Tibial nerve (tissue), 4 donors: ENCODE results near the gene VCAN. TPM values are rescaled to one million over a fixed set of nuclear protein-coding genes. Genes with fewer than 3 reads are reported as not detected.
A peak's percentile ranks its signal among the peaks of the same experiment; 100 is the strongest.

Source experiments
- DNase-seq, 2 donors: peaks; one replicate each; pipeline ENCODE4 v3.0.0-alpha.2; 2019; ENCODE audit warnings: low spot score in 2 of 2
- H3K27ac ChIP-seq, 4 donors: fragments of 200-600 bp; sonication (generic) in 3 of 4; one replicate each; pipeline ENCODE4 v1.5.1; 2017 to 2019; ENCODE audit warnings: mild to moderate bottlenecking in 1 of 4
- H3K27me3 ChIP-seq, 2 donors: fragments of 200-600 bp; sonication (generic) in 1 of 2; one replicate each; pipeline versions ENCODE4 v1.5.1 to v1.6.0; 2017 to 2019
- H3K36me3 ChIP-seq, 3 donors: fragments of 200-600 bp; sonication (generic); one replicate each; pipeline ENCODE4 v1.5.1; 2018 to 2019
- H3K4me1 ChIP-seq, 4 donors: fragments of 200-600 bp; sonication (generic) in 3 of 4; one replicate each; pipeline ENCODE4 v1.5.1; 2017 to 2019
- H3K4me3 ChIP-seq, 4 donors: fragments of 200-600 bp; sonication (generic) in 3 of 4; one replicate each; pipeline ENCODE4 v1.5.1; 2017 to 2019; ENCODE audit warnings: mild to moderate bottlenecking in 1 of 4, moderate library complexity in 1 of 4
- H3K9me3 ChIP-seq, 4 donors: fragments of 200-600 bp; sonication (generic) in 3 of 4; one replicate each; pipeline ENCODE4 v1.5.1; 2017 to 2019
- EP300 ChIP-seq, 2 donors: sonication (generic); formaldehyde crosslinking; IDR thresholded peaks; one replicate each; pipeline ENCODE4 v1.6.1; 2017; ENCODE audit warnings: antibody characterized with exemption in 2 of 2, mild to moderate bottlenecking in 1 of 2
- POLR2A ChIP-seq, 2 donors: fragments of 450-650 bp; IDR thresholded peaks; one replicate each; pipeline ENCODE4 v1.6.1; 2017; ENCODE audit warnings: antibody characterized with exemption in 2 of 2, mild to moderate bottlenecking in 2 of 2, moderate library complexity in 2 of 2
- WGBS, 2 donors: methylation state at CpG; one replicate each; pipeline ENCODE4 v1.1.5; 2018; 5-methylcytosine and 5-hydroxymethylcytosine counted together
- total RNA-seq, 4 donors: library from RNA; depleted of rRNA; stranded (reverse); fragments of >200 nt; gene quantifications; one replicate each; pipeline ENCODE4 v1.1.0, GENCODE V29; 2016
- TF ChIP-seq, protein P1 (sequence below), 5 experiments: fragments of 200-600 bp in 3 of 5; fragments of 450-650 bp in 2 of 5; sonication (generic) in 3 of 5; IDR thresholded peaks; one replicate each; pipeline ENCODE4 v1.5.1; 2016 to 2019; ENCODE audit warnings: antibody characterized with exemption in 5 of 5, mild to moderate bottlenecking in 3 of 5, moderate library complexity in 2 of 5

The VCAN gene
- 100 to 1,000 TPM in 1 of 4 donors, 10 to 100 TPM in 3; 45.7 to 145 (median 65.4) TPM for total RNA-seq

DNA sequence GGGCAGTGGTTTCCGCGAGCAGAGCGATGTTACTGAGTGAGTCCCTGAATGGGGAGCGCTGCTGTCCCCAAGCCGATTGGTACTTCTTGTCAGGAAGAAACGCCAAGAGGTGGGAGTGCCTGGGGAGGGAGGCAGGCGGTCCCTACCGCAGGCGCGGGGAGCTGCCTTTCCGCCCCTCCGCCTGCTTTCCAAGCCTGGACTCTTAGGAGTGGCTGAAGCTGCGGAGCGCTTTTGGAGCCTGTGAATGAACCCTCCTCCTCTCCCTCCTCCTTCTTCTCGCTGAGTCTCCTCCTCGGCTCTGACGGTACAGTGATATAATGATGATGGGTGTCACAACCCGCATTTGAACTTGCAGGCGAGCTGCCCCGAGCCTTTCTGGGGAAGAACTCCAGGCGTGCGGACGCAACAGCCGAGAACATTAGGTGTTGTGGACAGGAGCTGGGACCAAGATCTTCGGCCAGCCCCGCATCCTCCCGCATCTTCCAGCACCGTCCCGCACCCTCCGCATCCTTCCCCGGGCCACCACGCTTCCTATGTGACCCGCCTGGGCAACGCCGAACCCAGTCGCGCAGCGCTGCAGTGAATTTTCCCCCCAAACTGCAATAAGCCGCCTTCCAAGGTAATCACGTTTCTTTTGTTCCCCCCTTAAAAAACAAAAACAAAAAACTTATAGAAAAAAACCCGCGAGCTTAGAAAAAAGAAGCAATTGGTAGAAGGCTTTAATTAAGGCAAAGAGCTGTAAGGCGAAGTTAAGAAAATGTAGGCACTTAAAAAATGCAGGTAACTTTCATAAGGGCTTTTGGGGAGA, at the start of gene VCAN:
TSS of gene VCAN (plus strand) at position 340 of the 808 bp plus-strand sequence. CDS start 11,775 bp downstream, outside the sequence.
- peak within 1 kb of the TSS in 3 of 4 donors; percentile 42 to 91 (median 58) for H3K27ac ChIP-seq
- DNase-seq, result peak; percentile 49 to 55
- H3K36me3 ChIP-seq, result no peaks in the 10 kb centered on the region
- 1% methylated on average over 32 to 43 of the region's 43 CpGs for WGBS, 2 donors
- H3K27me3 ChIP-seq, result peaks cover 0 to 6% of the 10 kb centered on the region in 2 donors
- H3K9me3 ChIP-seq, result no peaks in the 10 kb centered on the region
- H3K4me3 ChIP-seq, result peak within 1 kb of the TSS; percentile 40 to 62 (median 42)
- TF ChIP-seq EP300 (IDR thresholded peaks at IDR 0.05), result peak in 1 of 2 donors; percentile 61
- TF ChIP-seq, protein P1, sequence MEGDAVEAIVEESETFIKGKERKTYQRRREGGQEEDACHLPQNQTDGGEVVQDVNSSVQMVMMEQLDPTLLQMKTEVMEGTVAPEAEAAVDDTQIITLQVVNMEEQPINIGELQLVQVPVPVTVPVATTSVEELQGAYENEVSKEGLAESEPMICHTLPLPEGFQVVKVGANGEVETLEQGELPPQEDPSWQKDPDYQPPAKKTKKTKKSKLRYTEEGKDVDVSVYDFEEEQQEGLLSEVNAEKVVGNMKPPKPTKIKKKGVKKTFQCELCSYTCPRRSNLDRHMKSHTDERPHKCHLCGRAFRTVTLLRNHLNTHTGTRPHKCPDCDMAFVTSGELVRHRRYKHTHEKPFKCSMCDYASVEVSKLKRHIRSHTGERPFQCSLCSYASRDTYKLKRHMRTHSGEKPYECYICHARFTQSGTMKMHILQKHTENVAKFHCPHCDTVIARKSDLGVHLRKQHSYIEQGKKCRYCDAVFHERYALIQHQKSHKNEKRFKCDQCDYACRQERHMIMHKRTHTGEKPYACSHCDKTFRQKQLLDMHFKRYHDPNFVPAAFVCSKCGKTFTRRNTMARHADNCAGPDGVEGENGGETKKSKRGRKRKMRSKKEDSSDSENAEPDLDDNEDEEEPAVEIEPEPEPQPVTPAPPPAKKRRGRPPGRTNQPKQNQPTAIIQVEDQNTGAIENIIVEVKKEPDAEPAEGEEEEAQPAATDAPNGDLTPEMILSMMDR (IDR thresholded peaks at IDR 0.05), result no peak
- peaks cover 0 to 50% (median 13%) of the 10 kb centered on the region in 4 donors for H3K4me1 ChIP-seq

DNA sequence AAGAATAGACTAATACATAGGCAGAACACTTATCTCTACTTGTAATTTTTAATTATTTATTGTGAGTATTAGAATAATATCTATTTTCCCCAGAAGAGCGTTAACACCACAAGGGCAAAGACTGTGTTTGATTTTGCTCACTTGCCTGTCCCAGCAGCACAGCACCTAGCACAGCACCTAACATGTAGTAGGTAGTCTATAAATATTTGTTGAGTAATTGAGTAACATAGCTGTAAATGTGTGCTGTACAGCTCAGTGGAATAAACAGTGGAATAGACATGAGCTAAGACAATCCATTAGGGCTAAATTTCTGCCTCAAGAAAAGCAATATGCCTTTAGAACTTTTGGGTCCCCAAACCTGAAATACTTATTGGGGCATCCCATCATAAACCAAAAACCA, 49.3 kb upstream of the VCAN start:
- Histone ChIP-seq H3K27me3 (no peaks in the 10 kb centered on the region), H3K9me3 (no peaks in the 10 kb centered on the region), H3K4me3 (no peak overlapping the region), H3K4me1 (no peaks in the 10 kb centered on the region), H3K36me3 (no peaks in the 10 kb centered on the region), H3K27ac (no peak overlapping the region)
- WGBS, 2 donors, result 94 to 100% methylated on average over 1 of the region's 1 CpG
- DNase-seq, result no peak
- TF ChIP-seq POLR2A (IDR thresholded peaks at IDR 0.05) (no peak), EP300 (IDR thresholded peaks at IDR 0.05) (no peak)
- TF ChIP-seq, protein P1 (IDR thresholded peaks at IDR 0.05), result no peak

DNA sequence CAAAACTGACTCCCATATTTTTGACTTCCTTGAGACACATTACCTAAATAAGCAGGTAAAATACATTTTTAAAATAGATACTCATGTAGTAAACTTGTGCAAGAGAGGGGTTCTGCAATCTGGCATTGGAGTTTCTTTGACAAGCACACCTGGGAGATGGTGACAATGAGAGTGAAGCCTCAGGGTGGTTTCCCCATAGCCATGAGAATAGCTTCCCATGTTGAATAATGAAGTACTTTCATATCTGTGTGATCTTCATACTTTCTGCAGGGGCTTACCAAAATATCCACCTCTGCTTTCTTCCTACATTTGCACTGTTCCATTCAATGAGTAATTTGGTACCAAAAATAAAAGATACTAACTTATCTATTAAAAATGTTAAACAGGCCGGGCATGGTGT, 44.7 kb upstream of the VCAN start:
- WGBS, 2 donors, result 90 to 100% methylated on average over 1 of the region's 1 CpG
- H3K27ac ChIP-seq, result no peak overlapping the region
- no peaks in the 10 kb centered on the region for H3K27me3 ChIP-seq
- H3K4me1 ChIP-seq, result peaks cover 0 to 7% (median 0%) of the 10 kb centered on the region in 4 donors
- H3K36me3 ChIP-seq, result peaks cover 0 to 2% (median 0%) of the 10 kb centered on the region in 3 donors
- H3K4me3 ChIP-seq, result no peak overlapping the region
- TF ChIP-seq POLR2A (IDR thresholded peaks at IDR 0.05), result no peak
- TF ChIP-seq, protein P1 (IDR thresholded peaks at IDR 0.05), result no peak
- no peak for TF ChIP-seq EP300 (IDR thresholded peaks at IDR 0.05)
- H3K9me3 ChIP-seq, result no peaks in the 10 kb centered on the region
- no peak for DNase-seq

DNA sequence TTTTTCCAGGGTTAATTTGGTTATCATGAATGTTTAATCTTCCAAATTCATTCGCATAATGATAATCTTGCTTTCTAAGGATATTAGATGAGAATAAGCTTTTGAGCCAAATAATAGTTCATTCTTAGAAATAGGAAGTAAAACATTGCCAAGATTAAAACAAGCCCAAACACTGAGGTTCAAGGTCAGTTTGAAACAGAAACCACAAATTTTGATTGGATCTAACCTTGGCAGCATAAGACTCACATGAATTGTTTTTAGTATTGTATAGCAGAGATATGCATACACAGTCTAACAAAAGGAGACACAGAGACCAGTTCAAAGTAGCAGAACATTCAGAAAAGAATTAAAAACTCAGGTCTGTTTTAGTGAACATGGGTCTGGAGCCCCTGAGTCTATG, 43.4 kb upstream of the VCAN start:
- DNase-seq, result no peak
- no peak overlapping the region for H3K4me3 ChIP-seq
- 62 to 68% methylated on average over 1 of the region's 1 CpG for WGBS, 2 donors
- H3K4me1 ChIP-seq, result peaks cover 0 to 7% (median 0%) of the 10 kb centered on the region in 4 donors
- no peak overlapping the region for H3K27ac ChIP-seq
- H3K36me3 ChIP-seq, result peaks cover 0 to 2% (median 0%) of the 10 kb centered on the region in 3 donors
- TF ChIP-seq EP300 (IDR thresholded peaks at IDR 0.05), result no peak
- TF ChIP-seq, protein P1 (IDR thresholded peaks at IDR 0.05), result no peak
- no peak for TF ChIP-seq POLR2A (IDR thresholded peaks at IDR 0.05)
- H3K27me3 ChIP-seq, result no peaks in the 10 kb centered on the region
- H3K9me3 ChIP-seq, result no peaks in the 10 kb centered on the region

GRCh38 chr5:83428890-83429289, 42.7 kb upstream of the VCAN start:
- no peak overlapping the region for H3K27ac ChIP-seq
- 93 to 97% methylated on average over 6 of the region's 6 CpGs for WGBS, 2 donors
- TF ChIP-seq EP300 (IDR thresholded peaks at IDR 0.05), result no peak
- TF ChIP-seq, protein P1 (IDR thresholded peaks at IDR 0.05), result no peak
- no peak for TF ChIP-seq POLR2A (IDR thresholded peaks at IDR 0.05)
- H3K4me1 ChIP-seq, result peaks cover 0 to 7% (median 0%) of the 10 kb centered on the region in 4 donors
- H3K36me3 ChIP-seq, result peaks cover 0 to 2% (median 0%) of the 10 kb centered on the region in 3 donors
- no peak for DNase-seq
- H3K9me3 ChIP-seq, result no peaks in the 10 kb centered on the region
- H3K27me3 ChIP-seq, result no peaks in the 10 kb centered on the region
- no peak overlapping the region for H3K4me3 ChIP-seq
